AG04450 (cell line): ENCODE results near the gene AK1. TPM values are rescaled to one million over a fixed set of nuclear protein-coding genes. Genes with fewer than 3 reads are reported as not detected.
A peak's percentile ranks its signal among the peaks of the same experiment; 100 is the strongest.

Source experiments
- CTCF ChIA-PET: fragments of 300-600, 350-600 bp; formaldehyde crosslinking; extraction: SDS; loops from one replicate; lab custom pipeline; 2022; ENCODE audit warnings: antibody characterized with exemption, inconsistent platforms; lab: Charles Lee
- POLR2A ChIA-PET: fragments of 350-600 bp; formaldehyde crosslinking; extraction: SDS; loops from one replicate; lab custom pipeline; 2021; ENCODE audit warnings: antibody characterized with exemption, inconsistent platforms; lab: Yijun Ruan, JAX
- DNase-seq: peaks from one replicate; pipeline ENCODE4 v3.0.0-alpha.2; 2011; ENCODE audit warnings: low read depth, low spot score
- H3K27ac ChIP-seq: one replicate; pipeline ENCODE4 v1.5.1; 2012; ENCODE audit warnings: low read depth, low read length, control low read depth
- H3K27me3 ChIP-seq: one replicate; pipeline ENCODE4 v1.6.0; 2012; ENCODE audit warnings: low read length; ENCODE audit not compliant: control insufficient read depth, insufficient read depth
- H3K4me3 ChIP-seq: 2 replicates; pipeline ENCODE4 v1.5.1; 2011; ENCODE audit warnings: mild to moderate bottlenecking, low read depth, low read length, control low read depth
- H3K9me3 ChIP-seq: 2 replicates; pipeline ENCODE4 v1.5.1; 2012; ENCODE audit warnings: low read length; ENCODE audit not compliant: control insufficient read depth, insufficient read depth
- CTCF ChIP-seq: IDR thresholded peaks from 2 replicates; pipeline ENCODE4 v1.5.1; 2011; ENCODE audit warnings: low read depth, low read length, control low read depth, inconsistent platforms
- polyA plus RNA-seq: library from polyadenylated mRNA; depleted of rRNA; stranded (reverse); fragments of >200 nt; gene quantifications from 2 replicates; pipeline ENCODE4 v1.2.3, GENCODE V29; 2011

Gene AK1
- polyA plus RNA-seq, 1 experiment = 75.9 TPM

DNA sequence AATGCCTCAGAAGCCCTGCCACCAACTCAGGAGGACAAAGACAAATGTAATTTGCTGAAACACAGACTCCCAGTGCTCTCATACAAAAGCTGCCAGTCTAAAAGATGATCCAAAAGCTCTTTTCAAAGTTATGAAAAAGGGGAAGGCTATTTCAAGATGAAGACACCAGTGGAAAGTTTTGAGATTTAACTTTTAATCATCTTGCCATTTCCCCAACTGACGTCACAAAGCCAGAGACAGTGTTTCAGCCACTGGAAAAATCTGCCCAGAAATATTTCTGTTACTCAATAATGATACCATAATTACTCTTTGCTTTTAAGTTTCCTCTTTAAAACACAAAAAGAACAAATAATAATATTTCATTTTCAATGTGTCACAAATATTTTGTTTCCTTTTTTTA lies 43.9 kb downstream of the AK1 start:
- no peak for TF ChIP-seq CTCF
- no peak for DNase-seq
- H3K27ac ChIP-seq = peak overlapping the region; percentile 21
- H3K27me3 ChIP-seq = no peaks in the 10 kb centered on the region
- ChIA-PET CTCF (interaction anchor here (1.2 kb wide), 1 partner anchor 36 kb away, joined by 8 read pairs; no protein-coding TSS in a partner anchor), POLR2A (interaction anchor here (0.6 kb wide), 1 partner anchor 43 kb away, joined by 3 read pairs; no protein-coding TSS in a partner anchor)
- H3K4me3 ChIP-seq = no peak overlapping the region
- H3K9me3 ChIP-seq = no peaks in the 10 kb centered on the region

DNA sequence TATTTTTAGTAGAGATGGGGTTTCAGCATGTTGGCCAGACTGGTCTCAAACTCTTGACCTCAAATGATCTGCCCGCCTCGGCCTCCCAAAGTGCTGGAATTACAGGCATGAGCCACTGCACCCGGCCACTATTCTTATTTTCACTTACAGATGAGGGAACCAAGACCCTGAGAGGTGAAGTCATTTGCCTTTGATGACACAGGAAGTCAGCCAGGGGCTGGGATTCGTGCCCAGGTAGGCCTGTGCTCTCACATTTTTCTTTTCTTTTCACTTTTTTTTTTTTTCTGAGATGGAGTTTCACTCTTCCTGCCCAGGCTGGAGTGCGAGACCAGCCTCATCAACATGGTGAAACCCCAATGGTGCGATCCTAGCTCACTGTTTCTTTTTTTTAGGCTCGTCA lies 45.2 kb downstream of the AK1 start:
- no peak for TF ChIP-seq CTCF
- no peaks in the 10 kb centered on the region for H3K27me3 ChIP-seq
- no peak for DNase-seq
- POLR2A ChIA-PET = no interaction called here
- H3K9me3 ChIP-seq = no peaks in the 10 kb centered on the region
- H3K4me3 ChIP-seq = no peak overlapping the region
- CTCF ChIA-PET = no interaction called here
- no peak overlapping the region for H3K27ac ChIP-seq

- TF ChIP-seq CTCF = no peak
- H3K27ac ChIP-seq = no peak overlapping the region
- CTCF ChIA-PET = interaction anchor here (1.3 kb wide), 1 partner anchor 28 kb away, joined by 3 read pairs; no protein-coding TSS in a partner anchor
Measured at GRCh38 chr9:127829205-127829906, 48.1 kb downstream of the AK1 start.

GRCh38 chr9:127828262-127829031 lies 49.0 kb downstream of the AK1 start:
- no peak for TF ChIP-seq CTCF
- peak overlapping the region; percentile 20 for H3K4me3 ChIP-seq
- POLR2A ChIA-PET = interaction anchor here (0.6 to 1.3 kb wide), 6 partner anchors 9 to 263 kb away, joined by 3 to 7 read pairs (median 5); partner anchors contain the start of genes ENG and FPGS
- CTCF ChIA-PET = interaction anchor here (0.6 to 1.3 kb wide), 3 partner anchors 28 to 43 kb away, joined by 3 to 4 read pairs (median 3); no protein-coding TSS in a partner anchor
- no peaks in the 10 kb centered on the region for H3K9me3 ChIP-seq
- H3K27me3 ChIP-seq = no peaks in the 10 kb centered on the region
- DNase-seq = no peak
- H3K27ac ChIP-seq = peak overlapping the region; percentile 70

More at GRCh38 chr9:127829205-127829906, 48.1 kb downstream of the AK1 start:
- H3K9me3 ChIP-seq = no peaks in the 10 kb centered on the region
- POLR2A ChIA-PET = interaction anchor here (0.6 to 1.3 kb wide), 5 partner anchors 8 to 262 kb away, joined by 4 to 7 read pairs (median 5); partner anchors contain the start of genes ENG and FPGS
- H3K4me3 ChIP-seq = no peak overlapping the region
- H3K27me3 ChIP-seq = no peaks in the 10 kb centered on the region
- DNase-seq = no peak
